Natural killer cell treated with Interleukin-12 subunit alpha and Interleukin-12 subunit beta and Interleukin-15 and Interleukin-18, amount 100 ng/mL, for 72 hours (primary cell): Measurements from ENCODE around the gene DPYSL5. TPM values are rescaled to one million over a fixed set of nuclear protein-coding genes. Genes with fewer than 3 reads are reported as not detected.

Source experiments
- ATAC-seq, 2 donors: fragments of 150-1000 bp; cut with Tn5 transposase in 1 of 2; sonication (Bioruptor Pico), chemical (Tn5 transposase) in 1 of 2; 2 replicates each; pipeline ENCODE4 v1.10.0; 2021
- DNase-seq: peaks from one replicate; pipeline ENCODE4 v3.0.0; 2022; ENCODE audit warnings: low spot score
- H3K27ac Mint-ChIP-seq, 2 donors: 1 replicate in 1 of 2; 2 replicates in 1 of 2; pipeline ENCODE4 v1.8.0; 2022; ENCODE audit warnings: mixed read lengths in 2 of 2, mild to moderate bottlenecking in 1 of 2, moderate library complexity in 1 of 2
- H3K27me3 Mint-ChIP-seq, 2 donors: 1 replicate in 1 of 2; 2 replicates in 1 of 2; pipeline ENCODE4 v1.8.0; 2022; ENCODE audit warnings: mixed read lengths in 2 of 2
- H3K36me3 Mint-ChIP-seq: one replicate; pipeline ENCODE4 v1.8.0; 2022; ENCODE audit warnings: mixed read lengths
- H3K4me1 Mint-ChIP-seq, 2 donors: 1 replicate in 1 of 2; 2 replicates in 1 of 2; pipeline ENCODE4 v1.8.0; 2022; ENCODE audit warnings: low read depth in 2 of 2, mixed read lengths in 2 of 2, mild to moderate bottlenecking in 1 of 2
- H3K4me3 Mint-ChIP-seq: one replicate; pipeline ENCODE4 v1.8.0; 2022; ENCODE audit warnings: mixed read lengths
- H3K9me3 Mint-ChIP-seq: 2 replicates; pipeline ENCODE4 v1.8.0; 2022; ENCODE audit warnings: mixed read lengths
- total RNA-seq, 2 donors: library from RNA; stranded (reverse); gene quantifications; one replicate each; pipeline ENCODE4 v1.2.3, GENCODE V29; 2022

The DPYSL5 gene
- total RNA-seq, 2 donors from 2014 or later = not detected

DNA sequence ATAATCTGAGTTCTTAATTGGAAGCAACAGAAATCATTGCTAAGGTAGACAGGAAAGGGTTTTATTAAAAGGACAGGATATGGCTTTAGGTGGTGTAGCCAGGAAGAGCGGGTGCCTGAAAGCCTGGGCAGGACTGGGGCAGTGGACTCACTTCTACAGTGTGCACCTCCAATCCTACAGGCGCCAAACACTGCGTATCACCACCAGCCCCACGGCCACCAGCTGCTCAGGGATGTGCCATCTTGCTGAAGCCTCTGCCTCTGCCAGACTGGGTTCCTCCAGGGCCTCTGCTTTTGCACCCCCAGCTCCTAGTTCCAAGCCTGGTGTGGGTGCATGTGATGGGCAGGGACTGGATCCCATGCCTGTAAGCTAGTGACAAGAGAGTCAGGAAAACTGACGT lies 29.7 kb upstream of the DPYSL5 start:
- ATAC-seq = no peak

DNA sequence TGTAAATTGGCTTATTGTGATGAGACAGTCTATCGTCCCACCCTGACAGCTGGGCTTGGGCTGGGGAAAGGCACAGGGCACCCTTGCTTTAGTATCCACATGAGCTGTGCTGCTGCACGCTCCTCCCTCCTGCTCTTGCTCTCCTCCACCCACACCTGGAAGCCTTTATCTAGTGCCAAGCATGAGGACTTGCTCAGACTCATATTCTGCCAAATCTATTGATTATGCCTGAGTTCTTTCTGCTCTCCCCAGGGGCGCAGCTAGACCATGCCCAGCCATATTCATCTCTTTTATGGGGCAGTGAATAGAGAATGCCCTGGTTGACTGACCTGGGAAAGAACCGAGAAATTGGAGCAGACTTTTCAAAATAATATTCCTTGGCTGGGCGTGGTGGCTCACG lies 29.0 kb upstream of the DPYSL5 start:
- H3K36me3 Mint-ChIP-seq = no peaks in the 10 kb centered on the region
- ATAC-seq = no peak
- no peak for DNase-seq
- H3K4me3 Mint-ChIP-seq = no peak overlapping the region
- peaks cover 18 to 29% of the 10 kb centered on the region in 2 donors for H3K27me3 Mint-ChIP-seq
- no peaks in the 10 kb centered on the region for H3K9me3 Mint-ChIP-seq
- no peak overlapping the region for H3K27ac Mint-ChIP-seq
- H3K4me1 Mint-ChIP-seq = no peaks in the 10 kb centered on the region

More for the DNA sequence above, 29.7 kb upstream of the DPYSL5 start:
- DNase-seq = no peak
- Mint-ChIP-seq H3K4me1 (no peaks in the 10 kb centered on the region), H3K27ac (no peak overlapping the region), H3K36me3 (no peaks in the 10 kb centered on the region), H3K27me3 (peaks cover 22 to 34% of the 10 kb centered on the region in 2 donors), H3K9me3 (no peaks in the 10 kb centered on the region), H3K4me3 (no peak overlapping the region)

DNA sequence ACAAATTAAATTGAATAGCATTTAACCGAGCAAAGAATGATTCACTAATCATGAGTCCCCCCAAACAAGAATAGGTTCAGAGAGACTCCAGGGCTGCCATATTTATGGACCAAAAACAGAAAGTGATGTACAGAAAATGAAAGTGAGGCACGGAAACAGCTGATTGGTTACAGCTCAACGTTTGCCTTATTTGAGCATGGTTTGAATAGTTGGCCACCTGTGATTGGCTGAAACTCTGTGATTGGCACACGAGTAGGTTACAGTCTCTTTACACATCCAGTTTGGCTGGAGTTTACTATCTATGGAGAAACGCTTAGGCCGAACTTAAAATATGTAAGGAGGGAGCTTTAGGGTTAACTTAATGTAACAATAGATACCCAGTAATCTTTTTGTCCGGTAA lies 27.0 kb upstream of the DPYSL5 start:
- no peak for DNase-seq

DNA sequence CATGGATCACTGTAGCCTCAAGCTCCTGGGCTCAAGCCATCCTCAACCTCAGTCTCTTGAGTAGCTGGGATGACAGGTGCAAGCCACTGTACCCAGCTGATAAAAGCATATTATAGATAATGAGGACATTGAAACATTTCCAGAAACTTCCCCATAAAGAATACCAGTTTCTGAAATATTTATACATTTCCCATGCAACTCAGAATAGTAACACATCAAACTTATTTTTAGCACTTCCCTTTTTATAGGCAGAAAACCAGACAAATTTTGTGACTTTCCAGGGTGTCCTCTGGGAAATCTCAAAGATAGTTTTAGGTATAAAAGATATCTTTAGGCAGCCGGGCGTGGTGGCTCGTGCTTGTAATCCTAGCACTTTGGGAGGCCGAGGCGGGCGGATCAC lies 25.1 kb upstream of the DPYSL5 start:
- Mint-ChIP-seq H3K4me1 (no peaks in the 10 kb centered on the region), H3K27ac (no peak overlapping the region), H3K36me3 (no peaks in the 10 kb centered on the region), H3K4me3 (no peak overlapping the region), H3K9me3 (no peaks in the 10 kb centered on the region), H3K27me3 (peaks cover 8 to 9% of the 10 kb centered on the region in 2 donors)
- ATAC-seq = no peak
- DNase-seq = no peak

More for the DNA sequence above, 27.0 kb upstream of the DPYSL5 start:
- H3K27me3 Mint-ChIP-seq = peaks cover 16 to 22% of the 10 kb centered on the region in 2 donors
- no peak for ATAC-seq
- H3K4me1 Mint-ChIP-seq = no peaks in the 10 kb centered on the region
- no peaks in the 10 kb centered on the region for H3K9me3 Mint-ChIP-seq
- H3K27ac Mint-ChIP-seq = no peak overlapping the region
- no peak overlapping the region for H3K4me3 Mint-ChIP-seq
- H3K36me3 Mint-ChIP-seq = no peaks in the 10 kb centered on the region

DNA sequence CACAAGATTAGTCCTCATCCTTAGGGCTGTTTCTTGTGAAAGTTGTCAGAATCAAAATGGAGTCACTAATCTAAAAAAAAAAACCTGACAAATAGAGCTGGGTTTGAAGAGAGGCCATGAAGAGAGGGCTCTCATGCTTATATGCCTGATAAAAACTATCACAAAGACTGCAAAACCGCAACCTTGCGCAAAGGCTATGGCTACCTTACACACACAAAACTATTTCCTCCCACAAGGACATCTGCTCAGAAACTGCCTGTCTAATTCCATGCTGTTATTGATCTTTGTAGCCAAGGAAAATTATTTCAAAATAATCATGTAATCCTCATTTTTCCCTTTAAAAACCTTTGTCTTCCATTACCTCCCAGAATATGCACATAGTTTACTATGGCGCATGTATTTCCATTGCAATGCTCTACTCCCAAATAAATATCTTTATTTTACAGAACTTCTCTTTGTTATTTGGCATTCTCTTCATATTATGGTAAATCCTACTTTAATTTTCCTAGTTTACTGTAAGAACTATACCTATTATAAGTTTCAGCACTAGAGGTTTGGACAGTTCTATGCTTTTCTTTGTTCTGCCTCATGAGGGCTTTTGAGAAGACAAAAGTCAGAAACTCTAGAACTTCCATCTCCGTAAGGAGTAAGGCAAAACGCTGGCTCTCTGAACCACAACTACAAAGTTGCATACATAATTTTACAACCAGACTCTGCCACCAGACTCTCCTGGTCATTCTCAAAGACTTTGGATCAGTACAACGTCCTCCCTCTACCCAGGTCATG lies 9.6 kb upstream of the DPYSL5 start:
- H3K27me3 Mint-ChIP-seq = peaks cover 22 to 49% of the 10 kb centered on the region in 2 donors
- H3K27ac Mint-ChIP-seq = no peak overlapping the region
- DNase-seq = no peak
- no peaks in the 10 kb centered on the region for H3K9me3 Mint-ChIP-seq
- no peaks in the 10 kb centered on the region for H3K36me3 Mint-ChIP-seq
- no peak overlapping the region for H3K4me3 Mint-ChIP-seq
- H3K4me1 Mint-ChIP-seq = no peaks in the 10 kb centered on the region
- no peak for ATAC-seq

DNA sequence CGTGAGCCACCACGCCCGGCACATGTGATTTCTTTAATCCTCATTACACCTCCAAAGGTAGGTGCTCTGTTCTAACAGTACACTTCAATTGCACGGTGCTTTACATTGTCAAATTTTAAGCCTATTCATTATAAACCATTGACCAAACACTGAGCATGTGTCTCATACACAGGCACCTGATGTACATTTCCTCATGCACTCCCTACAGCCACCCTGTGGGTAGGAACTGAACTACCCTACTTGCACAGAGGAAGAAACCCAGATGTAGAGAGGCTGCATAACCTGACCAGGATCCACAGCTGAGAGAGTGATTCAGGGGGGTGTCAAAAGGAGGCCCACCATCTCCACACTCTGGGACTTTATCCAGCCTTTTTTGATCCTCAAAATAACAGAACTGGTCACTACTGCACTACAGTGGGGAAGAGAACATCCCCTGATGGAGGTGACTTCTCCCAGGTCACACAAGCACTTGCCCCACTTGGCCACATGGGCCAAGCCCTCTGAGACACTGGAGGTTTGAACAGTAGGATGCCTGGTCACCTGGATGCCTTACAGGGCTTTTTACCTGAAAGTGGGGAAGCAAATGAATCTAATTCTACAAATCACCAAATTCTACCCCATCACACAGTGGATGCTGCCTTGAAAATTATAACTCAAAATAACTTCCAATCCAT lies 6.9 kb upstream of the DPYSL5 start:
- Mint-ChIP-seq H3K27ac (no peak overlapping the region), H3K27me3 (peaks cover 26 to 51% of the 10 kb centered on the region in 2 donors), H3K9me3 (no peaks in the 10 kb centered on the region), H3K4me1 (no peaks in the 10 kb centered on the region), H3K4me3 (no peak overlapping the region), H3K36me3 (no peaks in the 10 kb centered on the region)
- no peak for DNase-seq
- ATAC-seq = no peak

DNA sequence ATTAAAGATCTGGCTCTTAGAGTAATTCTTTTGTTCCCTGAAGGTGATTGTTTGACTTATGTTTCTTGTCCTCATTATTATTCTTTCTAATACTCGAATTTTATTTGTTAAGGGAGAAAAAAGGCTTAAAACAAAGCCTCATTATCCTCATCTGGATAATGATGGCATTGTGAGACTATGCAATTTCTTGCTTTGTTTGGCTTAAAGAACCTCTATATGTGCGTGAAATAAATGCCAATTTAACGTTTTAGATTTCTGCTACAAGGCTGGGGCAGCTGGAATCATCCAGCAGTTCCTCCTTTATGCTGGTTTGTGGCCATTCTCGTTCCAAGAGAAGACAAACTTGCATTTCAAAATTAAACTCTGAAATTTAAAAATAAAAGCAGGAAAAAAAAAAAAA lies 4.9 kb upstream of the DPYSL5 start:
- ATAC-seq (no peak), DNase-seq (no peak)
- Mint-ChIP-seq H3K4me3 (no peak overlapping the region), H3K27me3 (peaks cover 27 to 44% of the 10 kb centered on the region in 2 donors), H3K27ac (no peak overlapping the region), H3K36me3 (no peaks in the 10 kb centered on the region), H3K4me1 (no peaks in the 10 kb centered on the region), H3K9me3 (no peaks in the 10 kb centered on the region)

DNA sequence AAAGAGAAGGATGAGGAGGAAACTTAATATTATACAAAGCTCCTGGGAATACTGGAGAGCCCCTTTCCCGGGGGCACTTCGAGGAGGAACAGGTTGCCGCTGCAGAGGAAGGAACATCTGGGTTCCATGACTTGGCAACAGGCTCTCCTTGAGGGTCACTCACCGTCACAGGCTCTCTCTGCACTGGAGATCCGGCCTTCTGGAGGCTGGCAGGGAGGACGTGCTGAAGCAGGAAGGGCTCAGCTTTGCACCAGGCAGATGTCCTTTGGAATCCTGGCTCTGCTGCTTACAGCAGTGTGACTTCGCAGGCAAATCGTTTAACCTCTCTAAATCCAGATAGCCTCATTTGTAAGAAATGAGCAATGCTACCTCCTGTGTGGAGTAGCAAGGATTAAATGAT lies 2.9 kb upstream of the DPYSL5 start:
- Mint-ChIP-seq H3K27ac (no peak overlapping the region), H3K36me3 (no peaks in the 10 kb centered on the region), H3K9me3 (no peaks in the 10 kb centered on the region), H3K4me1 (peaks cover 0 to 4% of the 10 kb centered on the region in 2 donors), H3K27me3 (peaks cover 17 to 28% of the 10 kb centered on the region in 2 donors), H3K4me3 (no peak overlapping the region)
- DNase-seq (no peak), ATAC-seq (no peak)

DNA sequence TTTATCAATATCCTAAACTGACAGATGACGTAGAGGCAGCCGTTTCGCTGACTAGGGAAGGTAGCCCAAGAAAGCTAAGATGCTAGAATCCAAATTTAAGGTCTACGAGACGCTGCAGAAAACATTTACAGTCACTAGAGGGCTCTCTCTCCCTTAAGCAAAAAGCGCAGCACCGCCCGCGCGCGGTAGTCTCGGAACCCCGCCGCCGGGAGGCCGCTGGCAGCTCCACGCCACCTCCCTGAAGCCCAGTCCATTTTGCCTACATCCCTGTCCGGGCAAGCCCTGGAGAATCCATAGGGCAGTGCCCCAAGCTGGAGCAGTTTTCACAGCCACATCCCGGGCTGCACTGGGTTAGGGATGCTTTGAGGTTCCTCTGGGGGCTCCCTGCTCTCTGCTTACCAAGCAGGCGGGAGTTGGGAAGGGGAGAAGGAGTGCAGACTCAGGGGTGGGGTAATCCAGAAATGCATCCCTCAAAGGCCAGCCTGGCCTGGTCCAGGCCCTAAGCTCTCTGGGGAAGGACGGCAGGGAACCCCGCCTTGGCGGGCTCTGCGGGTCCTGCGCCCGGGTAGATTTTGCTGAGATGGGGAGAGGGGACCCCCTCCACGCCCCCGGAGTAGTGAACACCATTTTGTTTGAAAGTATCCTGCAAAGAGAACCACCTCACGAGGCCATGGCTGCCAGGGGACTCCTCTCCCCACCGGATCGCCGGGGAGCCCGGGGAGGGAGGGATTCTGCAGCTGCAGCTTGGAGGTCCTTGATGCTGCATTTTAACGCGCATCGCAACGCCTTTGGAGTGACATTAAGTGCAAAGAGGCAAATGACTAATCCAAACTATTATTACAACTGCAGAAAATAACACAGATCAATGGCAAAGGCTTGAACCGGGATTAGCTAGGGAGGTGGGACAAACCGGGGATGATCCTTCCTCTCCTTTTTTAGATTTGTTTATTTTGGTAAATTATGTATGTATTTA lies 1.3 kb upstream of the DPYSL5 start:
- peaks cover 0 to 4% of the 10 kb centered on the region in 2 donors for H3K4me1 Mint-ChIP-seq
- DNase-seq (no peak), ATAC-seq (peak; percentile 70 to 75)
- H3K36me3 Mint-ChIP-seq = no peaks in the 10 kb centered on the region
- H3K9me3 Mint-ChIP-seq = no peaks in the 10 kb centered on the region
- peaks cover 27 to 39% of the 10 kb centered on the region in 2 donors for H3K27me3 Mint-ChIP-seq
- peak overlapping the region; percentile 39 for H3K4me3 Mint-ChIP-seq
- no peak overlapping the region for H3K27ac Mint-ChIP-seq

DNA sequence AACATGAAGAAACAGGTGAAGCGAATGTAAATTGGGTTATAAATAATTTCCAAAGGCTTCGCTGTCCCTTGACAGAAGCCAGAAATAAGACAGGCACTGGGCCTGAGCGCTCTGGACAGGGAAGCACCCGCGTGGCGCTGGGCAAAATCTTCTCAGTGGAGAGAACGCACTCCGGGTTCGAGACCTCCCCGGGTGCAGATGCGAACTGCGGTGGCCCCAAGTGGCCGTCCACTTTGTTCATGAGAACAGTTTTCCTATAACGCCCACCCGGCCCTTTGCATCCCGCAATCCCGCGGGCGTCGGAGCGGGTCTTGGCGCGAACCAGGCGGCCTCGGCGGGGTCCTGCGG lies 651 bp upstream of the DPYSL5 start:
- peaks cover 31 to 45% of the 10 kb centered on the region in 2 donors for H3K27me3 Mint-ChIP-seq
- peak overlapping the region; percentile 20 for H3K4me3 Mint-ChIP-seq
- H3K9me3 Mint-ChIP-seq = no peaks in the 10 kb centered on the region
- no peak for DNase-seq
- H3K27ac Mint-ChIP-seq = no peak overlapping the region
- H3K36me3 Mint-ChIP-seq = no peaks in the 10 kb centered on the region
- no peak for ATAC-seq
- H3K4me1 Mint-ChIP-seq = peaks cover 0 to 4% of the 10 kb centered on the region in 2 donors

DNA sequence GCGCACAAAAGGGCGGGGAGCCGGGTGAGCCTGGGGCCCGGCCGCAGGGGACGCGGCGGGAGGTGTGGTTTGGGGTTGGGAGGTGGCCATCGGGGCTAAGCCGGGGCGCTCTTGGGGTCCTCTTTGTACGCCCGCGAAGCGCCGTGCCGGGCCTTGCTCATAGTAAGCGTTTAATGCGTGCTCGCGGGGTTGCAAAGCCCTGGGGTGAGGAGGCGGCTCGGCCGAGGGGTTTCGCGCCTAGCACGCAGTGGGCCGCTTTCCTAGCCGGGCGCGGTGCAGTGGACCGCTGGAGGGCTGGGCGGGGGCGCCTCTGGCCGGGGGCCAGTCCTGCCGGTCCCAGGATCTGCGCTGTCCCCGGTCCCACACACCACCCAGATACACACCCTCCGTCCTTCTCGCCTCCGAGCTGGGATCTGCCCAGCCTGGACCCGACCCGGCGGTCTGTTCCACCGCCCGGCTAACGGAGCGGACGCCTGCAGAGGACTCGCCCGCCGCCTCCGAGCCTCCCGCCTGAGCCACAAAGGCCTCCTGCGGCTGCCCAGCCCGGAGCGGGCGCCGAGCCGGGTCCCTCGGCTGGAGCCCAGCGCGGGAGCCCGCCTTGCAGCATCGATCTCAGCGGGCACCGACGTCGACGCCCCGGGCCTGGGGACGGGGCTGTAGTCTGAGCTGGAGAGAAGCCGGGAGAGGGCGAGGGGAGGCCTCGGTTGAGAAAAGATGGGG lies 564 bp downstream of the DPYSL5 start:
- H3K9me3 Mint-ChIP-seq = no peaks in the 10 kb centered on the region
- H3K4me3 Mint-ChIP-seq = peak overlapping the region; percentile 32
- ATAC-seq = peak in 1 of 2 donors; percentile 60
- peaks cover 34 to 45% of the 10 kb centered on the region in 2 donors for H3K27me3 Mint-ChIP-seq
- no peaks in the 10 kb centered on the region for H3K36me3 Mint-ChIP-seq
- H3K4me1 Mint-ChIP-seq = peaks cover 0 to 4% of the 10 kb centered on the region in 2 donors
- H3K27ac Mint-ChIP-seq = no peak overlapping the region
- DNase-seq = no peak

DNA sequence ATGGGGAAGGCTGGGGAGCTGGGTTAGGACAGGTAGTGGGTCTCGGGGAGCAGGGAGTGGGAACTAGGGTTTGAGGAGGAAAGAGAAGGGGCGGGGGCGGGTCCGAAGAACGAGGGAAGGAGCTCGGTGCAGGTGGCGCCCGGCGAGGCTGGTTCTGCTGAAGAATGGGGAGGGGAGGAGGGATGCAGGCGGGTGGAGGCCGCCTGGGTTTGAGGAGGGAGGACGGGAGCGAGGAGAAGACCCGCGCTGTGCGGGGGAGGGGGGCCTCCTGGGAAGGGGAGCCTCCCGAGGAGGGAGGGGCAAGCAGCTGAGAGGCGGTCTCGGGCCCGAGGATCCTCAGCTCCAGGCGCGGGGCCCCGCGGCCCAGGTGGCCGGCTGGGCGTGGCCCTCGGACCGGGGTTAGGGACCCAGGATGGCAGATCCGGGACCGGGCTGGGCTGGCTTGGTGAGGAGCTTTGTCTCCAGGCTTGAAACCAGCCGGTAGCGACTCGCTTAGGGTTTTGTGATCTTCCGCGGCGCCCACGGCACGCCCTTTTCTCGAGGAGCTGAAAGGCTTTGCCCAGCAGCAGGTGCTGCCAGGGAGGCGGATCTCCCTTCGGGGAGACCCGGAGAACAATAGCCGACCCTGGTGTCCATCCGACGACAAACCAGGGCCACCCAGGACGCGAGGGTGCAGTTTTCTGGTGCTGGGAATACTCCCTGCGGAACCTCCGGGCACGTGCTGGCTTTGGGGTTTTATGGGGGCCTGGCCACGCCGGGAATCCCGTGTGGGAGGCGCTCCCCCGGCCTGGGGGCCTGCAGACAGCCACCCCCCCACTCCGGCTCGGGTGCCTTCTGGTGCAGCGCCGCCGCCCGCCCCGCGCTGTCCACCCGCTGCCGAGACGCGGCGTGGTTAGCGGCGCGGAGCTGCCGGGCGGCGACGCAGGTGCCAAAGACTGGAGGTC lies 1.4 kb downstream of the DPYSL5 start:
- Mint-ChIP-seq H3K36me3 (no peaks in the 10 kb centered on the region), H3K4me1 (peaks cover 0 to 4% of the 10 kb centered on the region in 2 donors), H3K27me3 (peaks cover 32 to 41% of the 10 kb centered on the region in 2 donors), H3K9me3 (no peaks in the 10 kb centered on the region), H3K27ac (no peak overlapping the region), H3K4me3 (peak overlapping the region; percentile 32)
- no peak for DNase-seq
- ATAC-seq = no peak
